ENCODE measurements around the gene NPTN.
"Not testable (repeated sequence)": the region's sequence is repeated elsewhere in the genome, so short reads cannot be mapped to it uniquely, and the experiment has no call there.

The NPTN gene

GRCh38 chr15:73600413-73601335 is 32.5 kb downstream of the NPTN start:
- no peak for DNase-seq

GRCh38 chr15:73599934-73600333 is 33.3 kb downstream of the NPTN start:
- no peak for DNase-seq

DNA sequence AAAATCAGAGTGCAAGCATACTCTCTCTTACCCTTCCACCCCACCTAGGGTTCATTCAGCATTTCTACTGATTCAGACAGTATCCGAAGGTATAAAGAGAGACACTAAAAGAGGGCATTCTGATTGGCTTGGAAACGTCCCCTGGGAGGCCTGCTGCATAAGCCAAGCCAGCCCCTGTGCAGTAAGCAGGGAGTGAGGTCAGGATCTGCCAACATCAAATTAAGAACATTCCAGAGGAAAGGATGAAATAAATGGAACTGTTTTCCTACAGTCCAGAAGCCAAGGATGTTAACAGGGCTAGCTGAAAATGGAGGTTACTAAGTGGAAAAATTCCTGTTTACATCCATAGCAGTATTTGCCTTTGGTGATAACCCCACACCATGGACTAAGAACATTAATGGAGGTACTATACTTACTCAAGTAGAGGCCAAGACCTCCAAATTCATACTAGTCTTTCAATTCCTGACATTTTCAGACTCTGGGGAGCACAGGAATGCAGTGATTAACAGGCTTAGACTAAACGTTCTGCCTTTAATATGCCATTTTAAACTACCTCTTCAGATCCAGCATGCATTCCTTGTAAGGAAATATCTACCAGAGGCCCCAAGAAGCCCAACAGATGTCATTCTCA is 34.5 kb downstream of the NPTN start:
- DNase-seq: no peak

DNA sequence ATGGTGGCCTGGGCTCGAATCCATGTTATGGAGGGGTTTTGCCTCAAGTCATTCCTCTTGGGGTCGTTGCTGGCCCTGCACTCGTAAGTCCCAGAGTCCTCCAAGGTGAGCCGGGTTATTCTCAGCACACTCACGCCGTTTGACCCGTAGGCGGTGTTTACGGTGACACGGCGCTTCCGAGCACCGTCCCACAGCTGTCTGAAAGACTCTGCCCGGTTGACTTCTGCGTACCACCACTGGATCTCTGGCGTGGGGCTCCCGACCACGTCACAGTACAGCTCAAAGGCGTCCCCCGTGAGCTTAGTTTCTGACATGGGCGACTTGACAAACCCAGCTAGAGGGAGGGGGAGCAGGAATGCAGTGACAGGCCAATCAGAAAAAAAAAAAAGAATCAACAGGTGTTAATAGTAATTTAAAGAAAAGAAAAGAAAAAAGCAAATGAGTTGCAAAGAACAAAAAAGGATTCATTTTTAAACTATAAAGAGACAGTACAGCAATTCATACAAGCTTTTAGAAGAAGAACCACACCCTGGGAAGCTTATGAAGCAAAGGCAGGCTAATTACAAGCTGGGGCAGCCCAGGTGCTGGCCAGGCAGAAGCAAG is 36.1 kb downstream of the NPTN start:
- DNase-seq: no peak

- DNase-seq: no peak
These were observed 37.0 kb downstream of the NPTN start for GRCh38 chr15:73596174-73596573.

GRCh38 chr15:73594109-73594508 is 39.1 kb downstream of the NPTN start:
- DNase-seq: no peak

- no peak for DNase-seq
These were observed 39.7 kb downstream of the NPTN start for GRCh38 chr15:73593304-73594074.

GRCh38 chr15:73590263-73590662 is 42.9 kb downstream of the NPTN start:
- no peak for DNase-seq

DNA sequence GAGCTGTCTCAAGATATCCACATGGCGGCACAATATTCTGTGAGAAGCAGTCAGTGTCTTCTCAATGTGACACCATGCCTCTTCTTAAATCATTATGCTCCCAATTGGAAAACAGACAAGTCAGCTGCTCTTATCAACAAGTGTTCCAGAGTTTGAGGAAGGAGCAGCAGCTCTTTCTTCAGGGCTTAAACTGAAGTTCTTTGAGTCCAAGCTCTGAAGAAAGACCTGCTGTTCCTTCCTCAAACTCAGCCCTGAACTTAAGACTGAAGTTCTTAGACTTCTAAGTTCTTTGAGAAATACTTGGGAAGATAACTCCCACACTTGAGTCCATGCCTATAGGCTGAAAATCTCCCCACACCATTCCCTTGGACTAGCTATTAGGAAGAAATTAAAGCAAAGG is 43.4 kb downstream of the NPTN start:
- no peak for DNase-seq

GRCh38 chr15:73585871-73586654 is 47.1 kb downstream of the NPTN start:
- no peak for DNase-seq

GRCh38 chr15:73584699-73585420 is 48.3 kb downstream of the NPTN start:
- no peak for DNase-seq

GRCh38 chr15:73583544-73583943 is 49.6 kb downstream of the NPTN start:
- no peak for DNase-seq

- DNase-seq: no peak
These were observed 50.3 kb downstream of the NPTN start for GRCh38 chr15:73582851-73583379.

DNA sequence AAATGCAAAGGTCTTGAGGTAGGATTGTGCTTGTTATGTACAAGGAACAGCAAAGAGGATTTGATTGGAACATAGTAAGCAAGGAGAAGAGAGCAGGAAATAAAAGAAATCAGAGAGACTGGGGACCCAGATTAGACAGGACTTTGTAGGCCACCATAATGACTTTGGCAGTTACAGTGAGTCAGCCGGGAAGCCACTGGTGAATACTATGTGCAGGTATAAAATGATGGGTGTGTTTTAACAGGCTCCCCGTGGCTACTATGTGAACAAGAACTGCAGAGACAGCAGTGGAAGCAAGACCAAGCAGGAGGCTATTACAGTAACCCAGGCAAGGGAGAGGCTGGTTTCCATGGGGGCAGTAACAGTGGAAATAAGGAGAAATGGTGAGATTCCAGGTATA is 55.2 kb downstream of the NPTN start:
- no peak for DNase-seq

- not testable (repeated sequence) for DNase-seq
These were observed 55.6 kb downstream of the NPTN start for GRCh38 chr15:73577593-73577992.

- DNase-seq: no peak
These were observed 57.4 kb downstream of the NPTN start for GRCh38 chr15:73575636-73576247.

DNA sequence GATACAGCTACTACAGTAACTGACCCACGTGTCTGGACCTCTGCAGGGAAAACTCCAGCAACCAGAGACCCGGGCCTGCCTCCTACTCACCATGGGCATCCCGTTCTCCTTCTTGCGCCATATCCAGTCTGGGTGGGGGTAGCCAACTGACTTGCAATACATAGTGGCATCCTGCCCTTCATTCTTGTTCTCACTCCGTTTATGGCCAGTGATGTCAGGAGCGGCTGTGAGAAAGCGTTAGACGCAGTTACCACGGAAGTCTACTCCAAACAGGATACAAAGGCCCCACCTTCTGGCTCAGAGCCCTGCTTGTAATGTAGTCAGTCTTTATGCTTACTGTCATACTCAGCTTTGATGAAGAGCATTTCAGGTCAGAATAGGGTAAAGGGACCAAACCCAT is 59.6 kb downstream of the NPTN start:
- DNase-seq: no peak

DNA sequence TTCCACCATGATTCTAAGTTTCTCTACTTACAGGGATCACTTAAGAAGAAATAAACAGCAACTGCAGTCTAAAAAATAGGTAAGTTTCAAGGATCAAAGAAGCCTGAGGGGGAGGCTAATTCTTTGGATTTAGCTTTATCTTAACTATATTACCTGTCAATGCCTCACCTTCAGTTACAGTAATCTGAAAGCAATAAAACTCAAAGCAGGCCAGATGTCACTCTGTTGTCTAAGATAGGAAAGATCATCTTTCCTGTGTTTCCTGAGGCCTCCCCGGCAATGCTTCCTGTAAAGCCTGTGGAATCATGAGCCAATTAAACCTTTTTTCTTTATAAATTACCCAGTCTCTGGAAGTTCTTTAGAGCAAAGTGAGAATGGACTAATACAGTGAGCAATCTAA is 60.2 kb downstream of the NPTN start:
- no peak for DNase-seq

- no peak for DNase-seq
These were observed 60.9 kb downstream of the NPTN start for GRCh38 chr15:73572296-73572695.

GRCh38 chr15:73571346-73571745 is 61.8 kb downstream of the NPTN start:
- DNase-seq: no peak
